ENCODE data around the gene DYNLT2.

- TF ChIP-seq CTCF (IDR thresholded peaks at IDR 0.05) (no peak), EP300 (IDR thresholded peaks at IDR 0.05; ENCODE audit: low read depth) (no peak), POLR2A (IDR thresholded peaks at IDR 0.05) (no peak), POLR2AphosphoS5 (IDR thresholded peaks at IDR 0.05) (no peak)
Observed at GRCh38 chr6:169766921-169767736, 15.8 kb upstream of the DYNLT2 start.
